ENCODE measurements around the gene TMEM63A.

Gene TMEM63A

GRCh38 chr1:225878282-225878681 is 3.9 kb downstream of the TMEM63A start:
- no peak for DNase-seq (ENCODE audit: low read depth)
- TF ChIP-seq CTCF (conservative IDR thresholded peaks at IDR 0.05; ENCODE audit: low read length): no peak
- no peak overlapping the region for H3K4me3 ChIP-seq (ENCODE audit: low read length)

GRCh38 chr1:225877580-225877979 is 4.6 kb downstream of the TMEM63A start:
- no peak overlapping the region for H3K4me3 ChIP-seq (ENCODE audit: low read length)
- peak; percentile 69 for TF ChIP-seq CTCF (conservative IDR thresholded peaks at IDR 0.05; ENCODE audit: low read length)
- DNase-seq (ENCODE audit: low read depth): peak; percentile 61

DNA sequence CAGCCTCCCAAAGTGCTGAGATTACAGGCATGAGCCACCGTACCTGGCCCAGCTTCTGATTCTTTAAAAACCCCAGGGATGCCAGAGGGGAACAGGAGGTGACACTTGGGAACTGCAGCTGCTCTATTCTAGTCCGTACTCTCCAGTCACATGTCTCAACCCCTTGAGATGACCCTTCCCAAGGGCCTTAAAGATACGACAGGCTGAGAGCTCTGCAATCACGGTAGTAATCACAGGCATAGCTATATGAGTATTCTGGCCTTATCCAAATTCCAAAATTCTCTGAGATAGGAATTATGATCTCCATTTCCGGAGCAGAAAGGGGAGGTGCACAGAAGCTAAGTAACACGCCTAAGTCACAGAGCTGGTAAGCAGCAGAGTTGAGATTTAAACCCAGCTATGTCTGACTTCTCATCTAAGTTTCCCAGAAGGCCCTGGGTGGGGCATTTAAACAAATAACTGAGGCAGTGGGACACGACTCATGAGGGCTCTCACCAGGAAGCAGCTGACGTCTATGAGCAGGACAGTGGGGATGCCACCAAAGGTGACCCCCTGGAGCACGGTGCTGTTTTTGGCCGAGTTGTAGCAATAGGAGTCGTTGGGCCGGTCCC is 5.2 kb downstream of the TMEM63A start:
- TF ChIP-seq CTCF (conservative IDR thresholded peaks at IDR 0.05; ENCODE audit: low read length): no peak
- no peak overlapping the region for H3K4me3 ChIP-seq (ENCODE audit: low read length)
- DNase-seq (ENCODE audit: low read depth): no peak

DNA sequence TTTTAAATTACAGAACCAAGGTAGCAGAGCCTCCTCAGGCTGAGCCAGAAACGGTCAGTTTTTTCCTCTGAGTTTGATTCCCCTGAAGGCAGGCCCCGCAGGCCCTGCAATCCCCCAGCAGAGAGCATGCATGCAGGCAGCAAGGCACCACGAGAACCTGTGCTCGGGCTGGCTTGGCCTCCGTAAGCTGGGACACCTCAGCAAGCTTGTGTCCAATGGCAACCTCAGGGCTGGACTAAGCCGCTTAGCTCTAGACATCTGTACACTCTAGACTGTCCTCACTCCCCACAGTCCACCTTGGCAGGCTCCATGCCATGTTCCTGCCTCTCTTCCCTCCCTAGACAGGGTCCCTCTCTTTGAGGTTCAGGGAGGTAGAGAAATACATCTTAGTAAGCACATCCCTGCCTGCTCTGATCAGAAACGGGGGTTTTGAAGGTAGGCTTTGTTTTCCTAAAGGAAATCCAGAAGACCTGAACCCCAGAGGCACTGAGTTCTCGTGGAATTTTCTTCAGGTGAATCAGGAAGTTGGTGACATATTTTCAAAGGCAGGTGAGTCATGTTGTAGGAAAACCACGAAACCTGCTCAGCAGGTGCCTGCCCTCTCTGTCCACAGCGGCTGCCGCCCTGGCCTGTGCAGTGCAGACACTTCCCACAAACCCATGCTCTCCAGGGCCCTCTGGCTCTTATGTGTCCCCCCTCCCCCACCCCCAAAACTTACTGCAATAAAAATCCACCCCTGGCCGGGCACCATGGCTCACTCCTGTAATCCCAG is 7.0 kb downstream of the TMEM63A start:
- TF ChIP-seq CTCF (conservative IDR thresholded peaks at IDR 0.05; ENCODE audit: low read length): no peak

DNA sequence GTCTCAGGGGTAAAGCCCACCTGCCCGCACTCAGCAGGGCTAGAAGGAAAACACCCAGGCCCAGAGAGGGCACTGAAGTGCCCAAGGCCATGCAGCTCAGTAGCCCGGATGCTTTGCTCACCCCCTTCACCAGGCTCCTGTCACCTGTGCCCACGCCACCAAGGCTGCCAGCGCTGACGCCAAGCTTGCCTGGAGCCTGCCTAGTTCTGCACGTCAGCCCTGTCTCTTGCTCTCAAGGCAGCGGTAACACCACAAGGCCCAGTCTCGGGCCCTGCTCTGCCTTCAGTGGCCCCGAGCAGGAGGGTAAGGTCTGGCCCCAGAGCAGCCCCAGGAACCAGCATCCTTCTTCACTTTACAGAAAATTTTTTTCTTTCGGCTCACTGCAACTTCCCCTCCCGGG is 7.7 kb downstream of the TMEM63A start:
- TF ChIP-seq CTCF (conservative IDR thresholded peaks at IDR 0.05; ENCODE audit: low read length): no peak
- no peak for DNase-seq (ENCODE audit: low read depth)
- H3K4me3 ChIP-seq (ENCODE audit: low read length): no peak overlapping the region

More for the DNA sequence above, 7.0 kb downstream of the TMEM63A start:
- no peak for DNase-seq (ENCODE audit: low read depth)
- no peak overlapping the region for H3K4me3 ChIP-seq (ENCODE audit: low read length)

GRCh38 chr1:225873281-225873850 is 8.8 kb downstream of the TMEM63A start:
- no peak for TF ChIP-seq CTCF (conservative IDR thresholded peaks at IDR 0.05; ENCODE audit: low read length)
- DNase-seq (ENCODE audit: low read depth): no peak
- no peak overlapping the region for H3K4me3 ChIP-seq (ENCODE audit: low read length)

DNA sequence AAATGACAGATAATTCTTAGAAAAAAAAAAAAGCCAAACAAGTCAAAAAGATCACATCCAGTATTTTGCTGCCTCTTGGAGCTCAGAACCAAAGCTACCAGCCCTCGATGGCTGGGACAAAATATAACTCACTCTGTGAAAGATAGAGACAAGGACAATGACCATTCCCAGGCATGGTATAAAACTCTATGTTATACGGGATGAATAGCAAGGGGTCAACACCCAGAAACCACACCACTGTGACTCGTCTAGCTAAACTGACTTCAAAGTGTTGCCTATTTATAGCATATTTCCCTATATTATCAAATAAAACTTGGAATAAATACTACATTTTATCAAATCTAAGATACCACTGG is 10.1 kb downstream of the TMEM63A start:
- no peak for TF ChIP-seq CTCF (conservative IDR thresholded peaks at IDR 0.05; ENCODE audit: low read length)
- H3K4me3 ChIP-seq (ENCODE audit: low read length): no peak overlapping the region
- no peak for DNase-seq (ENCODE audit: low read depth)

Measured in AG10803 (cell line).